Upper lobe of left lung (tissue), 6 donors: Measurements from ENCODE around the gene FAM161A. TPM values are rescaled to one million over a fixed set of nuclear protein-coding genes. Genes with fewer than 3 reads are reported as not detected.
"Not testable (repeated sequence)": the region's sequence is repeated elsewhere in the genome, so short reads cannot be mapped to it uniquely, and the experiment has no call there.

Source experiments
- ATAC-seq, 2 donors: fragments of 200-7000 bp; cut with Tn5 transposase; one replicate each; pipeline ENCODE4 v1.9.1; 2022; ENCODE audit warnings: mild to moderate bottlenecking in 2 of 2, moderate library complexity in 2 of 2; ENCODE audit not compliant: low FRiP score in 2 of 2
- DNase-seq, 2 donors: peaks; one replicate each; pipeline ENCODE4 v3.0.0-alpha.2; 2019 to 2020
- H3K27ac ChIP-seq, 4 donors: fragments of 200-600 bp; sonication (generic); one replicate each; pipeline ENCODE4 v1.5.1; 2016 to 2019
- H3K27me3 ChIP-seq, 4 donors: fragments of 200-600 bp; sonication (generic); one replicate each; pipeline ENCODE4 v1.5.1; 2017 to 2019
- H3K36me3 ChIP-seq, 4 donors: fragments of 200-600 bp; sonication (generic); one replicate each; pipeline ENCODE4 v1.5.1; 2016 to 2019
- H3K4me1 ChIP-seq, 4 donors: fragments of 200-600 bp; sonication (generic); one replicate each; pipeline ENCODE4 v1.5.1; 2018 to 2019
- H3K4me3 ChIP-seq, 4 donors: fragments of 200-600 bp; sonication (generic); one replicate each; pipeline ENCODE4 v1.5.1; 2017 to 2019; ENCODE audit warnings: mild to moderate bottlenecking in 2 of 4, moderate library complexity in 1 of 4
- H3K9me3 ChIP-seq, 4 donors: fragments of 200-600 bp; sonication (generic); one replicate each; pipeline ENCODE4 v1.5.1; 2018 to 2019
- CTCF ChIP-seq, 6 experiments: fragments of 450-650 bp in 4 of 6; fragments of 200-600 bp in 2 of 6; sonication (generic) in 2 of 6; IDR thresholded peaks; one replicate each; pipeline ENCODE4 v1.5.1; 2016 to 2019; ENCODE audit warnings: antibody characterized with exemption in 6 of 6
- EP300 ChIP-seq, 4 donors: sonication (generic); formaldehyde crosslinking; IDR thresholded peaks; one replicate each; pipeline ENCODE4 v1.5.1; 2017; ENCODE audit warnings: antibody characterized with exemption in 4 of 4, control low read depth in 2 of 4
- POLR2A ChIP-seq, 4 donors: fragments of 450-650 bp; IDR thresholded peaks; one replicate each; pipeline ENCODE4 v1.5.1; 2016 to 2017; ENCODE audit warnings: antibody characterized with exemption in 4 of 4, mild to moderate bottlenecking in 2 of 4
- POLR2AphosphoS5 ChIP-seq, 2 donors: sonication (generic); formaldehyde crosslinking; IDR thresholded peaks; one replicate each; pipeline ENCODE4 v1.5.1; 2017; ENCODE audit warnings: antibody characterized with exemption in 2 of 2
- WGBS, 2 donors: methylation state at CpG; one replicate each; pipeline ENCODE4 v1.1.5; 2017 to 2018; 5-methylcytosine and 5-hydroxymethylcytosine counted together
- total RNA-seq, 6 donors: library from RNA; depleted of rRNA in 4 of 6; stranded (reverse); fragments of >200 nt in 4 of 6; gene quantifications; one replicate each; pipeline versions ENCODE4 v1.1.0 to v1.2.1, GENCODE V29; 2016 to 2021
- donor health status: DM: no; HTN: no; CAD: no; lungs with moderate emphysema.
- donor health status: DM: no; HTN: yes; CAD: no; lungs with severe emphysema.

FAM161A gene
- total RNA-seq, 6 donors from 2014 or later = 1.7 to 7.2 (median 2.7) TPM

- Histone ChIP-seq H3K4me3 (peak overlapping the region; percentile 57 to 77 (median 73)), H3K27ac (peak overlapping the region; percentile 94 to 97 (median 94)), H3K4me1 (peaks cover 20 to 29% (median 21%) of the 10 kb centered on the region in 4 donors), H3K36me3 (peaks cover 8 to 31% (median 16%) of the 10 kb centered on the region in 4 donors), H3K27me3 (no peaks in the 10 kb centered on the region), H3K9me3 (no peaks in the 10 kb centered on the region)
- ATAC-seq = peak; percentile 20 to 29
- TF ChIP-seq EP300 (IDR thresholded peaks at IDR 0.05) (no peak), POLR2A (IDR thresholded peaks at IDR 0.05) (no peak)
- 0 to 1% methylated on average over 18 of the region's 18 CpGs for WGBS, 2 donors
- no peak for DNase-seq
Measured at GRCh38 chr2:61887717-61888266, 33.9 kb upstream of the FAM161A start.

GRCh38 chr2:61885896-61886603 is 32.2 kb upstream of the FAM161A start:
- Histone ChIP-seq H3K27ac (no peak overlapping the region), H3K27me3 (no peaks in the 10 kb centered on the region), H3K9me3 (no peaks in the 10 kb centered on the region), H3K36me3 (peaks cover 21 to 49% (median 29%) of the 10 kb centered on the region in 4 donors), H3K4me1 (peaks cover 20 to 29% (median 21%) of the 10 kb centered on the region in 4 donors), H3K4me3 (peak overlapping the region in 1 of 4 donors; percentile 77)
- 84 to 93% methylated on average over 14 to 15 of the region's 18 CpGs for WGBS, 2 donors
- DNase-seq = no peak
- ATAC-seq = no peak
- TF ChIP-seq CTCF (IDR thresholded peaks at IDR 0.05) (no peak), POLR2A (IDR thresholded peaks at IDR 0.05) (no peak), POLR2AphosphoS5 (IDR thresholded peaks at IDR 0.05) (no peak), EP300 (IDR thresholded peaks at IDR 0.05) (no peak)

GRCh38 chr2:61882850-61883249 is 29.0 kb upstream of the FAM161A start:
- peaks cover 43 to 81% (median 57%) of the 10 kb centered on the region in 4 donors for H3K36me3 ChIP-seq
- DNase-seq (no peak), ATAC-seq (no peak)
- WGBS, 2 donors = 94 to 96% methylated on average over 5 of the region's 5 CpGs
- no peaks in the 10 kb centered on the region for H3K27me3 ChIP-seq
- no peaks in the 10 kb centered on the region for H3K9me3 ChIP-seq
- H3K4me3 ChIP-seq = no peak overlapping the region
- no peak overlapping the region for H3K27ac ChIP-seq
- TF ChIP-seq CTCF (IDR thresholded peaks at IDR 0.05) = no peak
- no peak for TF ChIP-seq POLR2AphosphoS5 (IDR thresholded peaks at IDR 0.05)
- no peak for TF ChIP-seq POLR2A (IDR thresholded peaks at IDR 0.05)
- TF ChIP-seq EP300 (IDR thresholded peaks at IDR 0.05) = no peak
- peaks cover 15 to 24% (median 21%) of the 10 kb centered on the region in 4 donors for H3K4me1 ChIP-seq

GRCh38 chr2:61879351-61879750 is 25.5 kb upstream of the FAM161A start:
- not testable (repeated sequence) for H3K27ac ChIP-seq, ATAC-seq, H3K4me1 ChIP-seq, DNase-seq, H3K27me3 ChIP-seq, H3K9me3 ChIP-seq, H3K4me3 ChIP-seq
- WGBS, 2 donors = 98 to 99% methylated on average over 4 of the region's 4 CpGs
- peaks cover 65 to 100% (median 85%) of the 10 kb centered on the region in 4 donors for H3K36me3 ChIP-seq

GRCh38 chr2:61878761-61879160 is 24.9 kb upstream of the FAM161A start:
- Histone ChIP-seq H3K9me3 (no peaks in the 10 kb centered on the region), H3K4me3 (no peak overlapping the region), H3K27me3 (no peaks in the 10 kb centered on the region), H3K27ac (no peak overlapping the region), H3K4me1 (no peaks in the 10 kb centered on the region), H3K36me3 (peaks cover 65 to 100% (median 85%) of the 10 kb centered on the region in 4 donors)
- DNase-seq (no peak), ATAC-seq (no peak)
- no peak for TF ChIP-seq POLR2A (IDR thresholded peaks at IDR 0.05)
- 91 to 93% methylated on average over 3 of the region's 3 CpGs for whole genome bisulfite sequencing, 2 donors

GRCh38 chr2:61877571-61878245 is 23.8 kb upstream of the FAM161A start:
- H3K4me3 ChIP-seq = no peak overlapping the region
- no peaks in the 10 kb centered on the region for H3K27me3 ChIP-seq
- ATAC-seq (no peak), DNase-seq (no peak)
- H3K36me3 ChIP-seq = peaks cover 64 to 99% (median 82%) of the 10 kb centered on the region in 4 donors
- H3K4me1 ChIP-seq = no peaks in the 10 kb centered on the region
- TF ChIP-seq CTCF (IDR thresholded peaks at IDR 0.05) (no peak), POLR2A (IDR thresholded peaks at IDR 0.05) (no peak), POLR2AphosphoS5 (IDR thresholded peaks at IDR 0.05) (no peak)
- no peaks in the 10 kb centered on the region for H3K9me3 ChIP-seq
- H3K27ac ChIP-seq = no peak overlapping the region
- 90 to 92% methylated on average over 4 of the region's 4 CpGs for WGBS, 2 donors
